SU-DHL-6 (cell line): ENCODE results near the gene PLEKHO1.

Source experiments
- H2AFZ ChIP-seq: fragments of 200-600 bp; sonication (generic); 2 replicates; pipeline ENCODE4 v1.6.1; 2014; ENCODE audit warnings: low read depth, mild to moderate bottlenecking, moderate library complexity, mixed read lengths, antibody characterized with exemption, low read length; ENCODE audit not compliant: severe bottlenecking
- H3F3A ChIP-seq: fragments of 200-600 bp; shearing (Covaris generic); 2 replicates; pipeline ENCODE4 v1.6.0; 2016; ENCODE audit warnings: antibody characterized with exemption, mild to moderate bottlenecking; ENCODE audit not compliant: insufficient read depth
- H3K27ac ChIP-seq: fragments of 200-600 bp; sonication (generic); 2 replicates; pipeline ENCODE4 v1.5.1; 2016; ENCODE audit warnings: low read depth, mild to moderate bottlenecking, low read length, moderate library complexity, mixed read lengths
- H3K27me3 ChIP-seq: fragments of 200-600 bp; sonication (generic), shearing (Covaris generic); 2 replicates; pipeline ENCODE4 v1.6.0; 2014; ENCODE audit warnings: mild to moderate bottlenecking, low read length
- H3K36me3 ChIP-seq: fragments of 200-600 bp; sonication (generic); 2 replicates; pipeline ENCODE4 v1.6.1; 2014; ENCODE audit warnings: mild to moderate bottlenecking, low read length, mixed read lengths
- H3K4me2 ChIP-seq: fragments of 300-600, 200-600 bp; shearing (Covaris generic), sonication (generic); 2 replicates; pipeline ENCODE4 v1.6.0; 2014; ENCODE audit warnings: low read length, low read depth, mild to moderate bottlenecking; ENCODE audit not compliant: poor library complexity, severe bottlenecking
- H3K4me3 ChIP-seq: fragments of 200-600 bp; sonication (generic); 2 replicates; pipeline ENCODE4 v1.5.1; 2014; ENCODE audit warnings: antibody characterized with exemption, low read length, mild to moderate bottlenecking, mixed read lengths; ENCODE audit not compliant: insufficient read depth, poor library complexity, severe bottlenecking
- H3K79me2 ChIP-seq: fragments of 200-600 bp; sonication (generic); 2 replicates; pipeline ENCODE4 v1.6.1; 2014; ENCODE audit warnings: mild to moderate bottlenecking, low read length, moderate library complexity; ENCODE audit not compliant: insufficient read depth
- H3K9ac ChIP-seq: fragments of 200-600 bp; sonication (generic); 2 replicates; pipeline ENCODE4 v1.7.0; 2014; ENCODE audit warnings: mild to moderate bottlenecking, low read length
- H3K9me2 ChIP-seq: fragments of 200-600 bp; sonication (generic); replicated peaks from 2 replicates; pipeline ENCODE4 v1.6.1; 2014; ENCODE audit warnings: low read length; ENCODE audit not compliant: insufficient read depth
- H3K9me3 ChIP-seq: fragments of 200-600 bp; sonication (generic); 2 replicates; pipeline ENCODE4 v1.6.1; 2014; ENCODE audit warnings: low read length, mixed read lengths; ENCODE audit not compliant: insufficient read depth
- H4K20me1 ChIP-seq: fragments of 200-600 bp; sonication (generic); 2 replicates; pipeline ENCODE4 v1.6.1; 2014; ENCODE audit warnings: low read depth, mild to moderate bottlenecking, antibody characterized with exemption, low read length, moderate library complexity, mixed read lengths
- CTCF ChIP-seq: fragments of 200-600 bp; sonication (generic); IDR thresholded peaks from one replicate; pipeline ENCODE4 v1.5.1; 2017; ENCODE audit warnings: antibody characterized with exemption, mild to moderate bottlenecking, low read length, moderate library complexity; ENCODE audit not compliant: insufficient read depth, poor library complexity, severe bottlenecking
- EZH2phosphoT487 ChIP-seq: fragments of 200-600 bp; sonication (generic), shearing (Covaris generic); conservative IDR thresholded peaks from 2 replicates; pipeline ENCODE4 v1.6.1; 2018; ENCODE audit warnings: mild to moderate bottlenecking, antibody characterized with exemption, low read length, moderate library complexity, mixed read lengths

PLEKHO1 gene

GRCh38 chr1:150162582-150162861 is 12.8 kb downstream of the PLEKHO1 start:
- H4K20me1 ChIP-seq = no peaks in the 10 kb centered on the region
- no peaks in the 10 kb centered on the region for H3K9me3 ChIP-seq
- no peak overlapping the region for H3K4me3 ChIP-seq
- no peaks in the 10 kb centered on the region for H3K27me3 ChIP-seq
- H3K79me2 ChIP-seq = no peaks in the 10 kb centered on the region
- H3K9me2 ChIP-seq = no peaks in the 10 kb centered on the region
- no peak overlapping the region for H3K9ac ChIP-seq
- H3K36me3 ChIP-seq = no peaks in the 10 kb centered on the region
- no peak for TF ChIP-seq CTCF
- no peak for TF ChIP-seq EZH2phosphoT487
- no peak overlapping the region for H3K4me2 ChIP-seq
- no peak overlapping the region for H3K27ac ChIP-seq
- no peak overlapping the region for H2AFZ ChIP-seq
- peaks cover 18% of the 10 kb centered on the region for H3F3A ChIP-seq

GRCh38 chr1:150162862-150163706 is 13.4 kb downstream of the PLEKHO1 start:
- no peaks in the 10 kb centered on the region for H3K9me3 ChIP-seq
- H3K4me3 ChIP-seq = no peak overlapping the region
- H3K4me2 ChIP-seq = no peak overlapping the region
- no peaks in the 10 kb centered on the region for H4K20me1 ChIP-seq
- no peaks in the 10 kb centered on the region for H3K79me2 ChIP-seq
- no peaks in the 10 kb centered on the region for H3K9me2 ChIP-seq
- H3K36me3 ChIP-seq = no peaks in the 10 kb centered on the region
- H3F3A ChIP-seq = peaks cover 18% of the 10 kb centered on the region
- no peak overlapping the region for H3K27ac ChIP-seq
- H3K9ac ChIP-seq = no peak overlapping the region
- H2AFZ ChIP-seq = no peak overlapping the region
- TF ChIP-seq EZH2phosphoT487 (no peak), CTCF (no peak)
- no peaks in the 10 kb centered on the region for H3K27me3 ChIP-seq

GRCh38 chr1:150164224-150164623 is 14.5 kb downstream of the PLEKHO1 start:
- Histone ChIP-seq H3K27ac (no peak overlapping the region), H3K9me3 (no peaks in the 10 kb centered on the region), H3K4me2 (no peak overlapping the region), H3F3A (peaks cover 18% of the 10 kb centered on the region), H3K9ac (no peak overlapping the region), H3K9me2 (no peaks in the 10 kb centered on the region), H4K20me1 (no peaks in the 10 kb centered on the region), H3K27me3 (no peaks in the 10 kb centered on the region), H2AFZ (no peak overlapping the region), H3K4me3 (no peak overlapping the region), H3K36me3 (no peaks in the 10 kb centered on the region), H3K79me2 (no peaks in the 10 kb centered on the region)
- TF ChIP-seq EZH2phosphoT487 (no peak), CTCF (no peak)
